GM12875 (cell line): Measurements from ENCODE around the gene PAK5.

Source experiments
- H3K4me3 ChIP-seq: one replicate; pipeline ENCODE4 v1.5.1; 2011; ENCODE audit warnings: low read depth, low read length, control low read depth
- TF ChIP-seq, protein P1 (sequence below): IDR thresholded peaks from 2 replicates; pipeline ENCODE4 v1.5.1; 2011; ENCODE audit warnings: low read depth, mild to moderate bottlenecking, control low read depth, inconsistent platforms, low read length, moderate library complexity, borderline replicate concordance; ENCODE audit not compliant: insufficient read depth

PAK5 gene

DNA sequence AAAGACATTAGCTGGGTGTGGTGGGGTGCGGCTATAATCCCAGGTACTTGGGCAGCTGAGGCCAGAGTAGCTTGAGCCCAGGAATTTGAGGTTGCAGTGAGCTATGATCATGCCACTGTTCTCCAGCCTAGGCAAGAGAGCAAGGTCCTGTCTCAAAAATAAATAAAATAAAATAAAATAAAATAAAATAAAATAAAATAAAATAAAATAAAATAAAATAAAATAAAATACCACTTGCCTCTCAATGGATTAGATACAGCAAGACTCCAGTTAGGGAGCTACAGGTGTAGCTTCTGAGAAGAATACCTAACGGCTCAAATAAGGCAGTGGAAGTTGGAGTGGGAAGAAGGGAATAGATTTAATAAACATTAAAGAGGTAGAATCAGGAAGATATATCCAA is 13.7 kb upstream of the PAK5 start:
- TF ChIP-seq, protein P1, sequence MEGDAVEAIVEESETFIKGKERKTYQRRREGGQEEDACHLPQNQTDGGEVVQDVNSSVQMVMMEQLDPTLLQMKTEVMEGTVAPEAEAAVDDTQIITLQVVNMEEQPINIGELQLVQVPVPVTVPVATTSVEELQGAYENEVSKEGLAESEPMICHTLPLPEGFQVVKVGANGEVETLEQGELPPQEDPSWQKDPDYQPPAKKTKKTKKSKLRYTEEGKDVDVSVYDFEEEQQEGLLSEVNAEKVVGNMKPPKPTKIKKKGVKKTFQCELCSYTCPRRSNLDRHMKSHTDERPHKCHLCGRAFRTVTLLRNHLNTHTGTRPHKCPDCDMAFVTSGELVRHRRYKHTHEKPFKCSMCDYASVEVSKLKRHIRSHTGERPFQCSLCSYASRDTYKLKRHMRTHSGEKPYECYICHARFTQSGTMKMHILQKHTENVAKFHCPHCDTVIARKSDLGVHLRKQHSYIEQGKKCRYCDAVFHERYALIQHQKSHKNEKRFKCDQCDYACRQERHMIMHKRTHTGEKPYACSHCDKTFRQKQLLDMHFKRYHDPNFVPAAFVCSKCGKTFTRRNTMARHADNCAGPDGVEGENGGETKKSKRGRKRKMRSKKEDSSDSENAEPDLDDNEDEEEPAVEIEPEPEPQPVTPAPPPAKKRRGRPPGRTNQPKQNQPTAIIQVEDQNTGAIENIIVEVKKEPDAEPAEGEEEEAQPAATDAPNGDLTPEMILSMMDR = no peak
- H3K4me3 ChIP-seq = no peak overlapping the region

DNA sequence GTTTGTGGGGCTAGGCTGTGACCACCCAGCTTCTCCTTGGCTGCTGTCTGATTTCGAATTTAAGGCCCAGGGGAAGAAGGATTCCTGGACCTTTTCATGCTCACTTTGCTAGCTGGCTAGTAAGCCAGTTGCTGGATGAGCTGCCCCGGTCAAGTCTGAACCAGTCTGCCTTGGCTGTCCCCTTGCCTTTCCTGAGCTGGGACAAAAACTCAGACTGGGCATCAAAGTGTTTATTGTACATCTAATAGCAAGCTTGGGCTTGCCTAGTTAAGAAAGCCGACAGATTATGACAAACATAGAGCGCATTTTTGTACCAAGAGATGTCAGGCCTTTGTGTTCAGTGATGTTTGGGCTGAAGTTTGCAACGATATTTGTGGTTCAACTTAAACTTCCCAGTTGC is 750 bp upstream of the PAK5 start:
- H3K4me3 ChIP-seq = no peak overlapping the region
- TF ChIP-seq, protein P1 = no peak

DNA sequence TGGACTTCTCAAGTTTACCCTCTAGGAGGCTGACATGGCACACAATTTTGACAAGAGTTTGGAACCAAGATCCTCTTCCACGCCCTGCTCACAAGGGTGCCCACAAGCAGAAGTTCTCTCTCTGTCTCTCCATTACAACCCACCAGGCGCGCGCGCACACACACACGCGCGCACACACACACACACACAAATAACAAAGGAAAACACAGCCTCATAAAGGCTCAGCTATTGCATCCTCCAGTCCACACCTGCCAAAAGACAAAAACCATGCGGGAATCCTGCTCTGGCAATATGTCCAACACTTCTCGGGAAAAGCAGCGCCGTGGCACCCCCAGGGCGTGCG is 870 bp downstream of the PAK5 start:
- no peak overlapping the region for H3K4me3 ChIP-seq
- TF ChIP-seq, protein P1 = no peak

DNA sequence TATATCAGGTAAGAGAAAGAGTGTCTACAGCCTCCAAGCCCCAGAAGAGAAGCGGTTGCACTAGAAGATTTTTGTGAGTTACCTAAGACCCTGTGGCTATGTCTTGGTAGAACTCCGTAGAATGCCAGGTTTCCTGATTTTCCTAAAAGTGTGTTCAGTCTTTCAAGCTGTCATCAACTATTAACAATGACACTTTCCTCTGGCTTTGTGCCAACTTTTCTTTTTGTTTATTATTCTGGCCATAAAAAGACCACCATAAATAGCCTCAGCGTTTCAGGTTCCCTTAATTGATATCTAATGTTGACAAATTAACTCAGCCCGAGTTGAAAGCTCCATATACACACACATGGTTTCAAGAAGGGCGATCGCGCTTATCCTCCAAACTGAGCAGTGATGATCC is 1.2 kb downstream of the PAK5 start:
- TF ChIP-seq, protein P1 = no peak
- H3K4me3 ChIP-seq = no peak overlapping the region

DNA sequence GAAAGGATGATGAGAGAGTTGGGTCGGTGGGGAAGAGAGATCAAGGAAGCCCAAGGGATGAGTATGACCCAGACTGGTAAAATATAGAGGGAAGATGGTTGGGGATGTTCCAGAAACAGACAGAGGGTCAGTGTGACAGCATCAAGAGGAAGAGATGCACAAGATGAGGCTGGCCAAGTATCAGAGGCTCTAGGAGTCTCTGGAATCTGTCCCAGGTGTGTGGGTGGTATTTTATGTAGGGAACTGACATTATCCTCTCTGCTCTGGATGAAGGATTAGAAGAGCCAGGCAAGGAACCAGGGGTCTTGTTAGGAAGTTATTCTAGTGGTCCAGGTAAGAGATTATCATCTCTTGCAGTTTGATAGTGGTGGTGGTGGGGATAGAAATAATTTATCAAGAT is 3.6 kb downstream of the PAK5 start:
- TF ChIP-seq, protein P1 = no peak
- H3K4me3 ChIP-seq = no peak overlapping the region

DNA sequence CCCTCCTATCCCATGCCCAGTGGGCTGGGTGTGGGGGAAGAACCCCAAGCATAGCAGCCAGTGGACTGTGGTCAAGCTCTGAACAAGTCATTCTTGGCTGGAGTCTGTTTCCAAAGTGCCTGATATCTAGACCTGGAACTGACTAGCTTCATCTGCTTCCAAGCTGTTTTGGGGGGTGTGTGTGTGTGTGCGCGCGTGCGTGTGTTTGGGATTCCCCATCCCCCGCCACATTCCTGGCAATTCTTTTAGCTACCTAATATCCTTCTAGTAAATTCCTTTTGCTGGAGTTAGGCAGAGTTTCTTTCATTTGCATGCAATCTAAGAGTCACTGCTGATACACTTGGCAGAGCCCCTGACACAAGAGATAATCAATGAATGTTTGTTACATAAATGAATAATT is 7.8 kb downstream of the PAK5 start:
- TF ChIP-seq, protein P1 = no peak
- no peak overlapping the region for H3K4me3 ChIP-seq

DNA sequence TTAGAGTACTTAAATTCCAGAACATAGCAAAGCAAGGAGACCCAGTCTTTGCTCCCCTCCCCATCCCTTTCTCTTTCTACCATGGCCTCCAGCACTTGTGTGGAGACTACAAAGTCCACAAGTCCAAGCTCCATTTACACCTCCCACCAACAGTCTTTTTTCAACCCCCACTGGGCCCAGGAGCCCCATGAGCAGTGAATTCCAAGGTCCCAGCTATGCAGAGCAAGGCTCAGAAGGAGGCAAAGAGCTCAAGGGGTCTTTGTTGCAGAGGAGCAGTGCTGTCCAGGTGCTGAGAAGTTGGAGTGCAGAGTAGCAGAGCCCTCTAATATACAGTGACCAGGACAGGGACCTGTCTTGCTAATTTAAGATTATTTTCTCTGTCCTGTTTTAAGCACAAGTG is 9.0 kb downstream of the PAK5 start:
- H3K4me3 ChIP-seq = no peak overlapping the region
- TF ChIP-seq, protein P1 = no peak

DNA sequence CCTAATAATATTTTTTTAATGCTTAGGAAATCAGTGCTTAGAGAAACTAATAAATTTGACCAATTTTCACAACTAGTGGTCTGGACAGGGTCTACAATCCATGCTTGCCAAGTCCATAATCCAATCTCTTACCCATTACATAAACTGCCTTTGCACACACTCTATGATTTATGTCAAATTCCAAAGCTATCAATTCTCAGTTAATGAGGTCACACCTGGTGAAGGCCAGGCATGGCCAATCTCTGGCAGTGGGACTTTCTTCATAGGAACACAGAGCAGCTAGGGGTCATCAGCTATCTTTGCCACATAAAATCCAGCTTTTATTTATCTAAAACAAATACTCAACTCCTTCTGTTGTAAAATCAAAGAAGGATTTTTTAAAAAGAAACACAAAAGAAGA is 21.2 kb downstream of the PAK5 start:
- TF ChIP-seq, protein P1 = no peak
- no peak overlapping the region for H3K4me3 ChIP-seq
